ENCODE results near the gene BLM.
"Not testable (repeated sequence)": the region's sequence is repeated elsewhere in the genome, so short reads cannot be mapped to it uniquely, and the experiment has no call there.

BLM gene

GRCh38 chr15:90716976-90717821 is at the start of gene BLM:
TSS of gene BLM (plus strand) at chr15:90717346. CDS start at chr15:90747393, 30,047 bp downstream.
- POLR2A ChIA-PET, result interaction anchor here (0.5 to 0.9 kb wide), 3 partner anchors 48 to 67 kb away, joined by 3 read pairs; no protein-coding TSS in a partner anchor
- peak; percentile 99 for DNase-seq (ENCODE audit: extremely low spot score)
- CTCF ChIA-PET, result interaction anchor here (0.6 to 2.4 kb wide), 10 partner anchors 10 to 235 kb away, joined by 3 to 12 read pairs (median 4); no protein-coding TSS in a partner anchor
- TF ChIP-seq CTCF (IDR thresholded peaks at IDR 0.05; ENCODE audit: control extremely low read depth, extremely low read depth, low read depth, missing control alignments), result no peak

- CTCF ChIA-PET, result interaction anchor here (0.6 to 5.4 kb wide), 4 partner anchors 10 to 24 kb away, joined by 3 to 31 read pairs (median 4); no protein-coding TSS in a partner anchor
- DNase-seq (ENCODE audit: extremely low spot score); POLR2A ChIA-PET: not testable (repeated sequence)
These were observed 49.3 kb upstream of the BLM start for GRCh38 chr15:90667755-90668345.

- POLR2A ChIA-PET; DNase-seq (ENCODE audit: extremely low spot score): not testable (repeated sequence)
- CTCF ChIA-PET, result interaction anchor here (0.9 to 1.7 kb wide), 5 partner anchors 16 to 215 kb away, joined by 3 to 7 read pairs (median 3); no protein-coding TSS in a partner anchor
These were observed 46.5 kb upstream of the BLM start for GRCh38 chr15:90670631-90671030.

GRCh38 chr15:90671216-90671615 is 45.9 kb upstream of the BLM start:
- CTCF ChIA-PET, result interaction anchor here (0.9 to 1.7 kb wide), 4 partner anchors 21 to 215 kb away, joined by 3 to 7 read pairs (median 3); no protein-coding TSS in a partner anchor
- POLR2A ChIA-PET, result no interaction called here

GRCh38 chr15:90673357-90673756 is 43.8 kb upstream of the BLM start:
- not testable (repeated sequence) for DNase-seq (ENCODE audit: extremely low spot score)

More at GRCh38 chr15:90671216-90671615, 45.9 kb upstream of the BLM start:
- DNase-seq (ENCODE audit: extremely low spot score), result no peak
- no peak for TF ChIP-seq CTCF (IDR thresholded peaks at IDR 0.05; ENCODE audit: control extremely low read depth, extremely low read depth, low read depth, missing control alignments)

GRCh38 chr15:90674476-90674875 is 42.7 kb upstream of the BLM start:
- ChIA-PET CTCF (no interaction called here), POLR2A (no interaction called here)
- TF ChIP-seq CTCF (IDR thresholded peaks at IDR 0.05; ENCODE audit: control extremely low read depth, extremely low read depth, low read depth, missing control alignments), result no peak
- no peak for DNase-seq (ENCODE audit: extremely low spot score)

More at GRCh38 chr15:90673357-90673756, 43.8 kb upstream of the BLM start:
- CTCF ChIA-PET, POLR2A ChIA-PET: not testable (repeated sequence)

GRCh38 chr15:90675464-90675863 is 41.7 kb upstream of the BLM start:
- DNase-seq (ENCODE audit: extremely low spot score), result no peak
- ChIA-PET CTCF (interaction anchor here (1.1 to 2.2 kb wide), 3 partner anchors 11 to 30 kb away, joined by 3 to 8 read pairs (median 3); no protein-coding TSS in a partner anchor), POLR2A (interaction anchor here (0.6 kb wide), 1 partner anchor 268 kb away, joined by 3 read pairs; no protein-coding TSS in a partner anchor)
- TF ChIP-seq CTCF (IDR thresholded peaks at IDR 0.05; ENCODE audit: control extremely low read depth, extremely low read depth, low read depth, missing control alignments), result no peak
